Activated naive CD8-positive, alpha-beta T cell treated with anti-CD3 and anti-CD28 coated beads, Interleukin-2, amount 10 ng/mL, durations not matched to agents 7 days and 5 days (primary cell): ENCODE measurements around the gene SYT7. TPM values are rescaled to one million over a fixed set of nuclear protein-coding genes. Genes with fewer than 3 reads are reported as not detected.

Source experiments
- ATAC-seq: fragments of 150-1000 bp; cut with Tn5 transposase; one replicate; pipeline ENCODE4 v1.10.0; 2021; ENCODE audit warnings: low read depth, moderate library complexity
- POLR2A ChIA-PET: fragments of 350-600 bp; sonication (Branson Sonifier 250); formaldehyde crosslinking; loops from one replicate; lab custom pipeline; 2021; ENCODE audit warnings: antibody characterized with exemption; lab: Charles Lee
- DNase-seq: peaks from one replicate; pipeline ENCODE4 v3.0.0; 2021
- H3K27ac Mint-ChIP-seq: one replicate; pipeline ENCODE4 v1.8.0; 2022; ENCODE audit warnings: mild to moderate bottlenecking, mixed read lengths
- H3K27me3 Mint-ChIP-seq: one replicate; pipeline ENCODE4 v1.8.0; 2022; ENCODE audit warnings: mild to moderate bottlenecking, moderate library complexity, mixed read lengths
- H3K36me3 Mint-ChIP-seq: one replicate; pipeline ENCODE4 v1.8.0; 2021; ENCODE audit warnings: mild to moderate bottlenecking, mixed read lengths
- H3K4me1 Mint-ChIP-seq: one replicate; pipeline ENCODE4 v1.8.0; 2021; ENCODE audit warnings: mixed read lengths
- H3K4me3 Mint-ChIP-seq: one replicate; pipeline ENCODE4 v1.8.0; 2022; ENCODE audit warnings: mild to moderate bottlenecking, moderate library complexity, mixed read lengths
- H3K9me3 Mint-ChIP-seq: one replicate; pipeline ENCODE4 v1.8.0; 2021; ENCODE audit warnings: mixed read lengths
- total RNA-seq, 2 experiments: library from RNA; stranded (reverse); gene quantifications; one replicate each; pipeline ENCODE4 v1.2.3, GENCODE V29; 2021

The SYT7 gene, protein sequence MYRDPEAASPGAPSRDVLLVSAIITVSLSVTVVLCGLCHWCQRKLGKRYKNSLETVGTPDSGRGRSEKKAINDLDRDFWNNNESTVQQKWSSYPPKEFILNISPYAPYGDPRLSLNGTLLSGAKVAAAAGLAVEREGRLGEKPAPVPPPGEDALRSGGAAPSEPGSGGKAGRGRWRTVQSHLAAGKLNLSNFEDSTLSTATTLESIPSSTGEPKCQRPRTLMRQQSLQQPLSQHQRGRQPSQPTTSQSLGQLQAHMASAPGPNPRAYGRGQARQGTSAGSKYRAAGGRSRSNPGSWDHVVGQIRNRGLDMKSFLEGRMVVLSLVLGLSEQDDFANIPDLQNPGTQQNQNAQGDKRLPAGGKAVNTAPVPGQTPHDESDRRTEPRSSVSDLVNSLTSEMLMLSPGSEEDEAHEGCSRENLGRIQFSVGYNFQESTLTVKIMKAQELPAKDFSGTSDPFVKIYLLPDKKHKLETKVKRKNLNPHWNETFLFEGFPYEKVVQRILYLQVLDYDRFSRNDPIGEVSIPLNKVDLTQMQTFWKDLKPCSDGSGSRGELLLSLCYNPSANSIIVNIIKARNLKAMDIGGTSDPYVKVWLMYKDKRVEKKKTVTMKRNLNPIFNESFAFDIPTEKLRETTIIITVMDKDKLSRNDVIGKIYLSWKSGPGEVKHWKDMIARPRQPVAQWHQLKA
- not detected for total RNA-seq

DNA sequence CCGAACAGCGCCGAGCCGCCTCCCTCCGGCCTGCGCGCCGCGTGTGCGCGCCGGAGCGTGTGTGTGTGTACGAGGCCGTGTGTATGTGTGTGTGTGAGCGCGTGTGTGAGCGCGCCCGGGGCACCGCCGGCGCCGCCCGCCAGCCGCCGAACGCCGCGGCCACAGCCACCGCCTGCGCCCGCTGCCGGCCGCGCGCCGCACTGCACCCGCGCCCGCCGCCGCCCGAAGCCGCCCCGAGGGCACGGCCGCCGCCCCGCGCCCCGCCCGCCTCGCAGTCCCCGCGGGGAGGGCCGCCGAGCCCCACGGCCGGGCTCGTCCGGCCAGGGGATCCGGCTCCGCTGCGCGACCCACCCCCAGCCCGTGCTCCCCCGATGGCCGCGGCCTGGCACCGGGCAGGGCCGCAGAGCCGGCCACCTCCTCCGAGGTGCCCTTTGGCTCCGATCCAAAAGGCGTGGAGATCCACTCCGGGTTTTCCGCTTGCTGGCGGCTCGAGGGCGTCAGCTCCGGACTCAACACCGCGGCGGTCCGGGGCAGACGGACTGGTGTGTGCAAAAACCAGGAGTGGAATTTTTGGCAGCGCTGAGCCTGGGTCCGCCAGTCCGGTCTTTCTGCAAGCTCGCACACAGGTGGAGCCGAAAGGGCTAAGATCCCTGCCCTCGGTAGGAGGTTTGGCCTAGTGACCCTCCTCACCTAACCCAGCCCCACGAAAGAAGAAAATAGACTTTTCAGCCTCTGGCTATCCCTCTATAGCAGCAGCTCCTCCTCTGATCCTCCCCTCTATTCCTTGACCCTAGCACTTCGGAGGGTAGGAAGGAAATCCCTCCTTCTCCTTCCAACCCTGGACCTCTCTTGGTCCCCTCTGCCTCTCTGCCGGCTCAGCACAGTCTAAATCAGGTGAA lies at the start of gene SYT7:
Gene SYT7, minus strand, starts transcription at position 47 of the 899 bp plus-strand sequence. CDS start 256 bp downstream, outside the sequence.
- H3K4me3 Mint-ChIP-seq, result peak within 1 kb of the TSS; percentile 79
- peaks cover 5% of the 10 kb centered on the region for H3K4me1 Mint-ChIP-seq
- H3K27me3 Mint-ChIP-seq, result peaks cover 51% of the 10 kb centered on the region
- POLR2A ChIA-PET, result interaction anchor here (0.9 kb wide), 1 partner anchor 18 kb away, joined by 3 read pairs; no protein-coding TSS in a partner anchor
- ATAC-seq (peak; percentile 87), DNase-seq (peak; percentile 98)
- H3K9me3 Mint-ChIP-seq, result no peaks in the 10 kb centered on the region
- H3K36me3 Mint-ChIP-seq, result no peaks in the 10 kb centered on the region
- H3K27ac Mint-ChIP-seq, result peak within 1 kb of the TSS; percentile 47

DNA sequence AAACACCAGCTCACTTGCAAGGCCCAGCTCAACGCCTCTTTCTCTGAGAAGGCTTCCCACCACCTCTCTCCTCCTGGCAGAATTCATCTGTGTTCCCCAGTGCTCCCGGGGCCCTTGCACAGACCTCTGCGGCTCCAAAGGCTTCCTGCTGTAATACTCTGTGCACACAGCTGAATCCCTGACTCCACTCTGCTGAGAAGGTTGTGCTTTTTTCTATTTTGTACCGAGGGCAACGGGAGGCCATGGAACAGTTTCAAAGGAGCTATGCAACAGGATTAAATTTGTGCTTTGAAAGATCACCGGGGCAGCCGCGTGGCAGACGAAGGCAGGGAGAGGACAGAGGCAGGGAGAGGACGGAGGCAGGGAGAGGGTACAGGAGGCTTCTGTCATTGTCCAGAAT lies 49.2 kb upstream of the SYT7 start:
- POLR2A ChIA-PET, result interaction anchor here (0.7 kb wide), 1 partner anchor 30 kb away, joined by 4 read pairs; no protein-coding TSS in a partner anchor
- ATAC-seq (no peak), DNase-seq (no peak)
- Mint-ChIP-seq H3K36me3 (no peaks in the 10 kb centered on the region), H3K9me3 (no peaks in the 10 kb centered on the region), H3K27me3 (peaks cover 15% of the 10 kb centered on the region), H3K4me1 (peaks cover 8% of the 10 kb centered on the region), H3K27ac (no peak overlapping the region), H3K4me3 (no peak overlapping the region)

DNA sequence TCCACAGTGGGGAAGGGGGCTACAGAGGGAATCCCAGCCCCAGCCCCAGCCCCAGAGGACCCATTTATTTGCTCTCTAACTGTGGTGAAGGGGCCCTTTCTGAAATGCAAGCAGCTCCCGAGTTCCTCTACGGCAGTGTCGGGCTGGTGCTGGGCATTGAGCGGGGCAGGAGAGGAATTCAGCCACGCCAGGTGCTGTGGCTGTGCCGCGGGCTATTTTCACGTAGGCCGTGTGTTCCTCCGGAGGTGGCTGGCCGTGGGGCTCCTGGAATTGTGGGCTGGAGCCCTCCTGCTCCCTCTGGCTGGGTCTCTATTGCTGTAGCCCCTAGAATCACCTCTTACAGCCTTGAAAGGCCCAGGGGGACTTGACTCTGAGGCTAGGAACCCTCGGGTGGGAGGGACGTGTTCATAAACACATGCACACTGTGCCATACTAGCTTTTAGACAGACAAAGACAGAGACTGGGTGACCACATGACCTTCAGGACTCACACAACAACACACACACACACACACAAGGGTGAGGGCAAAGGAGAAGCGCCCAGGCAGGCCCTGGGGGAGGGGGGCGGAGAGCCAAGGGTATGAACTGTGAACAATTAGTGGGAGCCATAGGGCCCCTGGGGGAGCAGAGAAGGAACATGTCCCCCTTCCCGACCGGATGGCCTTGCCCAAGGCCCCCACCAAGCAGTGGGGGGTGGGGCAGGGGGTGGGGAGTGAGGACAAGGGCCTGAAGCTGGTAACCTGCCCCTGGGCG lies 48.4 kb upstream of the SYT7 start:
- POLR2A ChIA-PET, result no interaction called here
- ATAC-seq (no peak), DNase-seq (no peak)
- Mint-ChIP-seq H3K36me3 (no peaks in the 10 kb centered on the region), H3K27me3 (peaks cover 13% of the 10 kb centered on the region), H3K27ac (no peak overlapping the region), H3K4me1 (peaks cover 8% of the 10 kb centered on the region), H3K4me3 (no peak overlapping the region), H3K9me3 (no peaks in the 10 kb centered on the region)

DNA sequence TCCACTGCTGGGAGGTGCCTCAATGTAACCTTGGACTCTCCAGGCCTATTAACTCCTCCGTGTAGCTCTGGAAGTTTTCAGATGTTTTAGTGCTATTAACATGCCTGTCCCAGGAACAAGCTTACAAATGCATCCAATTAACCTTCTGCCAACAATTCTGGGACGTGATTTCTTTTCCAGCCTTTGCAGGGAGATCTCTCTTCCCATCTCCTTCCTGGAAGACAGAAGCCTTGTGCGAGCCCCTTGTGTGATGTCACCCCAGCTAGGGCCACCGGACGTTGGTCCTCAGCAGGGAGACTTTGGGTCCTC lies 47.7 kb upstream of the SYT7 start:
- peaks cover 13% of the 10 kb centered on the region for H3K27me3 Mint-ChIP-seq
- H3K9me3 Mint-ChIP-seq, result no peaks in the 10 kb centered on the region
- H3K4me3 Mint-ChIP-seq, result no peak overlapping the region
- ATAC-seq, result peak; percentile 10
- POLR2A ChIA-PET, result no interaction called here
- DNase-seq, result no peak
- H3K4me1 Mint-ChIP-seq, result peaks cover 8% of the 10 kb centered on the region
- H3K36me3 Mint-ChIP-seq, result no peaks in the 10 kb centered on the region
- H3K27ac Mint-ChIP-seq, result no peak overlapping the region

DNA sequence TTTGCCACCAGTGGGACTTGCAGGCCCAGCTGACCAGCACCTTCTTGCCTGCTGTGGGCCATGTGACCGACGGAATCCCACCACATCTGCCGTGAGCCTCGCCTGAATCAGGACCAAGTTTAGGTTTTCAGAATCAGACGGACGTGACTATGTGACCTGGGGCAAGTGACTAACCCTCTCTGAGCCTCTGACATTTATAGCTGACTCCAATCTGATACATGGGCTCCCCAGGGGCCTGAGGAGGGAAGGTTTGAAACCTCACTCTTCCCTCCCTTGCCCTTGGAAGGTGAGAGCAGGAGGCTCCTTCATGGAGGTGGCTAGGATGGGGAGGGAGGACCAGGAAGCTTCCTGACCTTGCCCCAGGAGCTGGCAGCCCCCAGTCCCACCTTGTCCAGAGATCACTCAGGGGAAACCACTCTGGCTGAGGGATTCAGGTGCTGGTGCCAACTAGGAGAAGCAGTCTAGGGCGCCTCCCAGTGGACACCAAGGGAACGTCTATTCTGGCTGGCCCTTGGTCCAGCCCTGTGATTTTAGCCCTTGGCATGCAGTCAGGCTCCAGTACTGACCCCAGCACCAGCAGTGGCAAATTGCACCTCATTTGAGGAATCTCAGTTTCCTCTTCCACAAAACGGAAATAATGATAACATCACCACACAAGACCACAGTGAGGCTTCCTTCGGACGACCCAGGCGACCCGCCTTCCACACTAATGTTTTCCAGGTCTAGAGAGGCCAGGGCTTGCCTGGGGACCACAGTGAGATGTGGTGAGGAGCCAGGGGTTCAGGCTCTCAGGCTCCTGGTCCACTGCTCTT lies 47.2 kb upstream of the SYT7 start:
- Mint-ChIP-seq H3K4me3 (no peak overlapping the region), H3K36me3 (no peaks in the 10 kb centered on the region), H3K27me3 (peaks cover 13% of the 10 kb centered on the region), H3K9me3 (no peaks in the 10 kb centered on the region), H3K27ac (no peak overlapping the region), H3K4me1 (peaks cover 8% of the 10 kb centered on the region)
- peak; percentile 41 for DNase-seq
- POLR2A ChIA-PET, result no interaction called here
- peak; percentile 50 for ATAC-seq

DNA sequence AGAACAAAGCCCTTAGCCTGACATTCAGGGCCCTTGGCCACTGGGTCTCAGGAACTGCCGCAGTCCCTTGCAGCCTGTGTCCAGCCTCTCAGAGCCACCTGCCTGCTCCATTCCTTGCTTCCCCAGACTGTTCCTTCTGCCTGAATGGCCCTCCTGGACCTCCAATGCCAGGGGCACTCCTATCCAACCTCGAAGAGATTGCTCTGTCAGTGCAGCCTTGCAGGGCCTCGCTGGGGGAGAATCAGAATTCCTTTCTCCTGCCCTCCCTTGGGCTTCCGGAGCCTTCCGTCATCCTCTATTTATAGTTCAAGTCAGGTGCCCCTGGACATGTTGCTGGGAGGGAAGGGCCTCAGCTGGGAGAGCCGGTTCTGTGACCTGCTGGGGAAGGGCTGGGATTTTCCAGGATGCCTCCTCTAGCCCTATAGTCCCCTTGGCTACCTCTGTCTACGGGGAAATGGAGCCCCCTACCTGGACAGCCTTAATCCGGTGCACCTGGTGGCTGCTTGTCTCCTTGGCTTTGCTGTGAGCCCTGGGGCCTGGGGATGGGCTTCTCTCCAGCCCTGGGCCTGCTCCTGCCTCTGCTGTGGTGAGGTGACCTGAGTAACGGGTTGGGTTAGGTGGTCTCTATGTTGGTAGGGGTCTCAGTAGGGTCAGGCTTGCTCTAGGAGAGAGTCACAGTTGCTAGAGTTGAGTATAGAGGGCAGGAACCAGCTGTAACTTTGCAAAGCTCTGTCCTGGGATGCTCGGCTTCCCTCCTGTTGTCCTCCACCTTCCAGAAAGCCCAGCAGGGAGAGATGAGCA lies 45.9 kb upstream of the SYT7 start:
- Mint-ChIP-seq H3K27me3 (peaks cover 13% of the 10 kb centered on the region), H3K27ac (no peak overlapping the region), H3K9me3 (no peaks in the 10 kb centered on the region), H3K4me1 (peaks cover 8% of the 10 kb centered on the region), H3K4me3 (no peak overlapping the region), H3K36me3 (no peaks in the 10 kb centered on the region)
- POLR2A ChIA-PET, result no interaction called here
- no peak for ATAC-seq
- no peak for DNase-seq

DNA sequence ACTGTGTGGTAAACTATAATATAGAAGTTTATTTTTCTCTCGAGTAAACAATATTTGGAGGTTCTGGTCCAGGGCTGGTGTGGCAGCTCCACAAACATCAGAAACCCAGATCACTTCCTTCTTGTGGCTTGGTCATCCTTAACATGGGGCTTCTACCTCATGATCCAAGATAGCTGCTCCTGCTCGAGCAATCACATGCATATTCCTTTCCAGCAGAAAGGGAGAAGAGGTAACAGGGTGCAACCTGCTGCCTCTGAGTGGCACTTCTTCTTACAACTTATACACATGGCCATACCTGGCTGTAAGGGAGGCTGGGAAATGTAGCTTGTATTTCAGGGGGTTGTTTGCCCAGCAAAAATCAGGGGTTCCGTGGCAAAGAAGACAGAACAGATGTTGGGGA lies 44.6 kb upstream of the SYT7 start:
- Mint-ChIP-seq H3K4me1 (peaks cover 8% of the 10 kb centered on the region), H3K27ac (no peak overlapping the region), H3K27me3 (peaks cover 18% of the 10 kb centered on the region), H3K4me3 (no peak overlapping the region), H3K9me3 (no peaks in the 10 kb centered on the region), H3K36me3 (no peaks in the 10 kb centered on the region)
- no peak for DNase-seq
- no peak for ATAC-seq
- POLR2A ChIA-PET, result no interaction called here

DNA sequence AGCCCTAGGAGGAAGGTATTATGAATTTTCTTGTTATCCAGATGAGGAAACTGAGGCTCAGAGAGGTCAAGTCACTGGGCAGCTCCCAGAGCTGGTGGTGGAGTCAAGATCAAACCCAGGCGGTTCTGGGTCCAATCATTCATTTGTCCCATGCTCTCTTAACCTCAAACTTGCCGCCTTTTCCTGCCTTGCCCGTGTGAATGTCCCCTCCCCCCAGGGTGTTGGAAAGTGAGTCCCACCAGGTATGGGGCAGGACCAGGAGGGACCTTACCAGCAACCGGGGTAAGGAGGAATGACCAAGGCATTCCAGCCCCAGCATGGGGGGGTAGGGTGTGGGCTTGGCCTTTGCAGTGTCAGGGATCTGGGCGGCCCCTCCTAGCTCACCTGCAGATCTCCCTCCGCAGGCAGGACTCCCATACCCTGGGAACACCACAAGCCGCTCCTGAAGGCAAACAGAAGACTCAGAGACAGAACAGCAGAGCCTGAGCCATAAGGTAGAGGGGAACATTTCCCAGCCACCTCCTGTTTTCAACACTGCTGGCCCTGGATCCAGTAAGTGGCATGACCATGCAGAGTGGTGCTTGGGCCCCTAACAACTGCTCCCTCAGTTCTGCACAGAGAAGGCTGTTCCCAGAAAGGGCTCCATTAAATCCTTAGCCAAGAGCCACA lies 41.2 kb upstream of the SYT7 start:
- H3K4me3 Mint-ChIP-seq, result no peak overlapping the region
- H3K9me3 Mint-ChIP-seq, result no peaks in the 10 kb centered on the region
- no peak for DNase-seq
- H3K36me3 Mint-ChIP-seq, result no peaks in the 10 kb centered on the region
- H3K27me3 Mint-ChIP-seq, result peaks cover 11% of the 10 kb centered on the region
- H3K27ac Mint-ChIP-seq, result no peak overlapping the region
- ATAC-seq, result no peak
- H3K4me1 Mint-ChIP-seq, result no peaks in the 10 kb centered on the region
- POLR2A ChIA-PET, result no interaction called here

DNA sequence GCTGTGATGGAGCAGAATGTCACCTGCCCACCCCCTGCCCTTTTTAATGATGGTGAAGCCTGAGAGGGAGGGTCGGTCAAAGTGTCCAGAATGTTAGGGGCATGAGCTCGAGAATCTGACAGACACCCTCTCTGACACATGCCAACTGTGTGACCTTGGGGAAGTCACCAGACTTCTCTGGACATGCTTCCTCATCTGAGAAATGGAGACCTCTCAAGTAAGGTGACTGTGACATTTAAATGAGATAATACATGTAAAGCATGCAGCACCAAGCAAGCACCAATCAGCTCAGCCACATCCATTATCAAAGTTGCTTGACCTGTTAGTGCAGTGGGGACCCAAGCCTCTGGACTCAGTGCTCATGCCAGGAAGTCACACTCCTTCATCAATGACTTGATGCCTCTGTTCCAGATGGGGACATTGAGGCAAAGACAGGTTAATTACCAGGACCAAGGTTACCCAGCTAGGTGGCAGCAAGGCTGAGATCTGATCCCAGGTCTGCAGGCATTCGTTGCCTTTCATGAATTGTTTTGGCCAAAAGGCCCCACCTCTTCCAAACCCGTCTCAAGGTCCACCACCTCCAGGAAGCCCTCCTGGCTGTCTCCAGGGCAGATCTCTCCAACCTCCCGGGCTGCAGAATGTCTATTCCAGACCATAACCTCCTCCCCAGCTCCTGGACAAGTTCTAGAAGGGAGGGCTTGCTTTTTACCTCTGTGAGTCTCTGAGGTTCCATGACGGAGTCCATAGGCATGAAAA lies 38.8 kb upstream of the SYT7 start:
- ATAC-seq, result no peak
- H3K36me3 Mint-ChIP-seq, result no peaks in the 10 kb centered on the region
- no peaks in the 10 kb centered on the region for H3K4me1 Mint-ChIP-seq
- H3K27ac Mint-ChIP-seq, result no peak overlapping the region
- no peaks in the 10 kb centered on the region for H3K9me3 Mint-ChIP-seq
- no peak for DNase-seq
- peaks cover 16% of the 10 kb centered on the region for H3K27me3 Mint-ChIP-seq
- H3K4me3 Mint-ChIP-seq, result no peak overlapping the region
- POLR2A ChIA-PET, result no interaction called here

DNA sequence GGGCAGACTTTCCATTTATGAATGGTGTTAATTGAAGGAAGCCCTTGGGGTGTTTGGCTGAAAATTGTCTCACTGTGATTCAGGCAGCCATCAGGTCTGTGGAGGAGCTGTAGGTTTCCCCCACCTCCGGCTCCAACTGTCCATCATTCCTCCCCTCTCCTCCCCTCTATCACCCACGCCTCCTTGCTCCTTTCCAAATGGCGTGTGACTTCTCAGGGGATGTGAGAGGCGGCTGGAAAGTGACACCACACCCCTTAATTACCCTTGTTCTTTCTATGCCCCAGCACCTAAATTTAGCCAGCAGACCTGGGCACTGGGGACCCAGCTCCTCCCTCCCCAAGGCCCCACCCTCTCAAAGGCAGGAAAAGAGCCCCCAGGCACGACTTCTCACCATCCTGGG lies 38.1 kb upstream of the SYT7 start:
- H3K36me3 Mint-ChIP-seq, result no peaks in the 10 kb centered on the region
- no peaks in the 10 kb centered on the region for H3K9me3 Mint-ChIP-seq
- H3K27me3 Mint-ChIP-seq, result peaks cover 16% of the 10 kb centered on the region
- DNase-seq, result no peak
- H3K27ac Mint-ChIP-seq, result no peak overlapping the region
- H3K4me1 Mint-ChIP-seq, result no peaks in the 10 kb centered on the region
- no peak overlapping the region for H3K4me3 Mint-ChIP-seq
- POLR2A ChIA-PET, result no interaction called here
- no peak for ATAC-seq

DNA sequence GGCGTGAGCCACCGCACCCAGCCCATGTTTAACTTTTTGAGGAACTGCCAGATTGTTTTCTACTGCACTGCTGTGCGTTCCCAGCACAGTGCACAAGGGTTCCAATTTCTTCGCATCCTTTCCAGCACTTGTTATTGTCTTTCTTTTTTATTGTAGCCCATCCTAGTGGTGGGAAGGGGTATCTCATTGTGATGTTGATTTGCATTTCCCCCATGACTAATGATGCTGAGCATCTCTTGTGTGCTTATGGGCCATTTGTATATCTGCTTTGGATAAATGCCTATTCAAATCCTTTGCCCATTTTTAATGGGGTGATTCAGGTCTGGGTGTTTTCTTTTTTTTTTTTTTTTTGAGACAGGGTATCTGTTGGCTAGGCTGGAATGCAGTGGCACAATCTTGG lies 36.6 kb upstream of the SYT7 start:
- Mint-ChIP-seq H3K36me3 (no peaks in the 10 kb centered on the region), H3K9me3 (no peaks in the 10 kb centered on the region), H3K4me1 (no peaks in the 10 kb centered on the region), H3K4me3 (no peak overlapping the region), H3K27me3 (peaks cover 16% of the 10 kb centered on the region), H3K27ac (no peak overlapping the region)
- POLR2A ChIA-PET, result no interaction called here
- no peak for ATAC-seq
- DNase-seq, result no peak
